HG02981 (cell line): Measurements from ENCODE around the gene ZCCHC7.
"Not testable (repeated sequence)": the region's sequence is repeated elsewhere in the genome, so short reads cannot be mapped to it uniquely, and the experiment has no call there.

Experiments used
- ATAC-seq: cut with Tn5 transposase; IDR thresholded peaks from one replicate; pipeline ENCODE4 v1.9.1; 2021; ENCODE audit warnings: mild to moderate bottlenecking, moderate library complexity; ENCODE audit not compliant: unreplicated experiment

ZCCHC7 gene

GRCh38 chr9:37290366-37290939 is 170.1 kb downstream of the ZCCHC7 start:
- ATAC-seq: no peak

- ATAC-seq: no peak
These were observed 170.6 kb downstream of the ZCCHC7 start for GRCh38 chr9:37290940-37291485.

GRCh38 chr9:37291612-37292238 is 171.4 kb downstream of the ZCCHC7 start:
- ATAC-seq: not testable (repeated sequence)

GRCh38 chr9:37292896-37293295 is 172.5 kb downstream of the ZCCHC7 start:
- no peak for ATAC-seq

DNA sequence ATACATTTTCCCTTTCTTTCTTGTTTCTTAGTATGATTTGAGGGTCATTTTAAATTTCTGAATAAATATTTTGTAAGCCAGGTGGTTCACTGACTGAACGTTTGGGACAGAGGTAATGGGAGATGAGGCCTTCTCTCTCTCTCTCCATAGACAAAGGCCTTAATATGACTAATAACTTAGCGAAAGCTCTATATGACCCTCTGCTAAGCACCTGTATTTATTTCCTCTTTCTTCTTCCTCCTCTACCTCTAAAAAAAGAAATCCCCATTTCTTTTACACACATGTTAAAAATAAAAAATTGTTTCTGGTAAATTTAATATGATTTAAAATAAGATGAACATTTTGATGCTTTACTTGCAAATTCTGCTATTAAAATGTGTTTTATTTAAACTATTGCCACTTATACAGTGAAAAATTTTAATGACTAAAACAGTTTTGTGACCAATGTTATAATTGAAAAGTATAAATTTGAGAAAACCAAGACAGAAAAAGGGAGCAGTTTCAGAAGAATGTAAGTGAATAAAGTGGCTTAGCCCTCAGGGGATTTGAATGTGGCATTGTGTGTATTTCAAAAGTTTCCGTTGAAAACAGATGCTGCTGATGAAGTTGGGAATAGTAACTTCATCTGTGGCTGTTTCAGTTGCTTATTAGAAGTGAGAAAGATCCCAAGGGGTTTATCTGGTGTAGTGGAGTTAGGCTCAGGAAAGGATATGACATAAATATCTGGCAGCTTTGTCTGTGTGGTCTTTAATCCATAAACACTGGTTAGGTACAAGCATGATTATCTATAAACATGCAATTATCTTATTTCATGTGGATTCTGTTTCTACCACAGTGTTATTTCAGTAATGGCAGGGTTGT is 173.5 kb downstream of the ZCCHC7 start:
- peak; percentile 58 for ATAC-seq

- ATAC-seq: no peak
These were observed 174.8 kb downstream of the ZCCHC7 start for GRCh38 chr9:37295178-37295577.

DNA sequence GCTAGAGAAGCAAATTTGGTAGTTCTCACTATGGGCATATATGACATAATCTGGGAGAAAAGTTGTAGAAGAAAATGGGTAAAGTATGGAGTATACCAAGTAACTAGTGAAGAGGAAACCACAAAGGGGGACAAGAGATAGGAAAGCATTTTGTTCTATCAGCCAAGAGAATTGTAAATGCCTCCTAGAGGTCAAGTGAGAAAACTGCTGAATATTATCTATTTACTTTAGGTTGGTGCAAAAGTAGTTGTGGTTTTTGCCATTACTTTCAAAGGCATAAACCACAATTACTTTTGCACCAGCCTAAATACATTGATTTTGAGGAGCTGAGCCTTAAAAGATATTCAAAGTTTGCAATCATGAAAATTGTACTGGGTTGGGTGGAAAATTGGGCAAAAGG is 175.4 kb downstream of the ZCCHC7 start:
- no peak for ATAC-seq

- no peak for ATAC-seq
These were observed 177.2 kb downstream of the ZCCHC7 start for GRCh38 chr9:37297592-37297991.

GRCh38 chr9:37300620-37301019 is 180.2 kb downstream of the ZCCHC7 start:
- no peak for ATAC-seq

DNA sequence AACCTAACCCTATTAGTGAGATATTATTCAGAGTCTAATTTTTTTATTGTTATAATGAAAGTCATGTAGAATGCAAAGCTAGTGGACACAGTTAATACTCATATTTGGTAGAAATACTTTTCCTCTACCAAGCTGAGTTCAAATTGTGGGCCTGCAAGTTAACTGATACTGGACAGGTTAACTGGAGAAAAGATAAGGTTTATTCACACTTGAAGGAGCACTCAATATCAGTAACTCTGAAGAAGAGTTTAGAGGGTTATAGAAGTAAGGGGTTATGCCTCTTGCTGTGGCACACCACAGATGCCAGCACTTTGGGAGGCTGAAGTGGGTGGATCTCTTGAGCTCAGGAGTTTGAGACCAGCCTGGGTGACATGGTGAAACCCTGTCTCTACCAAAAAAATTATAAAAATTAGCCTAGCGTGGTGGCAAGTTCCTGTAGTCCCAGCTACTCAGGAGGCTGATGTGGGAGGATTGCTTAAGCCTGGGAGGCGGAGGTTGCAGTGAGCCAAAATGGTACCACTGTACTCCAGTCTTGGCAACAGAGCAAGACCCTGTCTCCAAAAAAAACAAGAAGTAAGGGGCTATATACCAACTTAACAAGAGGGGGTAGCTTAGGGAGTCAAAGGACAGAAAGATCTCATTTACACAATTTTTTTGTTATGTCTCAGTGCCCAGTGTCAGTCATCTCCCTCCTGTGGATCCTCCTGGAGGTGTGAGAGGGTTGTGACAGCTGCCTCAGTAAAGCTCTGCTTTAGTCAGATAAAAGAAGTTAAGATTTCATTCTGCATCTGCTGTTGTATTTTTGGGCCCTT is 180.9 kb downstream of the ZCCHC7 start:
- ATAC-seq: no peak

DNA sequence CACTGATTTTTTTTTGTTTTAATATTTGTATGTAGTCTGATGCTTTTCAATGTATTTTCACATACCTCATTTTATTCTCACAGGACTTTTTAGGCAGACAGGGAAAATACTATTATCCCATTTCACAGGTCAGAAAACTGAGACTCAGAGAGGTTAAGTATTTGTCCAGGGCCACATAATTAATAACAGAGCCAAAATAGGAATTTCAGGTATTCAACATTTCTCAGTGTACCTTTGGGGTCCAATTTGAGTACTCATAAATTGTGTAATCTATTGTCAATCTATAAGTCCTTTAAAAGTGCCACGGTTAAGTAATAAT is 181.4 kb downstream of the ZCCHC7 start:
- ATAC-seq: no peak

- peak; percentile 90 for ATAC-seq
These were observed 181.9 kb downstream of the ZCCHC7 start for GRCh38 chr9:37302277-37302676.

DNA sequence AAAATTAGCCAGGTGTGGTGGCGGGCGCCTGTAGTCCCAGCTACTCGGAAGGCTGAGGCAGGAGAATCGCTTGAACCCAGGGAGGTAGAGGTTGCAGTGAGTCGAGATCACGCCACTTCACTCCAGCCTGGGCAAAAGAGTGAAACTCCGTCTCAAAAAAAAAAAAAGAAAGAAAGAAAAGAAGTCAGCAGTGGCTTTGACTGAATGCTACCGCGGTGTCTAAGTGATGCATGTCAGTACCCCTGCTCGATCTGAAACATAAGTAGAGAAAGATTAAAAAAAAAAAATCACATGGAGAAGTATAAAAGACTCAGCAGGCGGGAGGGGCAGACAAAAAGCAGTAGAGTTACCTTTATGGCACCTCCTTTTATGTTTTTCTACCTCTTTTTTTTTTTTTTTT is 182.9 kb downstream of the ZCCHC7 start:
- ATAC-seq: not testable (repeated sequence)

DNA sequence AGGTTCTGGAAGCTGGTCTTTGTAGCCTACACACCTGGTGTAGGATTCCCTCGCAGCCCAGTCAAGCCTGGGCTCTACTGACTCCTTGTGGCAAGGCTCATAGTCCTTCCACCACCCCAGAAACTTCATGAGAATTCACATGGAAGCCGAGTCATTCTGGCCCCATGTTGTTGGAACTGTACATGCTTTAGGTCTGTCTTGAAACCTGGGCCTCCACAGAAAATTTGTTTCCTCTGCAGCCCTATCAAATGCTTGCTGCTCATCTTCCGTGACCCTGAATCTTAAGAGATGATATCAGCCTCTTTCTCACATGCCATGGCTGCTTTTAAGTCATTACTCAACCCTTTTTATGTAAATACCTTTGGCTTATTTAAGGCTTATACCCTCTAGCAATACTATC is 188.8 kb downstream of the ZCCHC7 start:
- ATAC-seq: peak; percentile 48

DNA sequence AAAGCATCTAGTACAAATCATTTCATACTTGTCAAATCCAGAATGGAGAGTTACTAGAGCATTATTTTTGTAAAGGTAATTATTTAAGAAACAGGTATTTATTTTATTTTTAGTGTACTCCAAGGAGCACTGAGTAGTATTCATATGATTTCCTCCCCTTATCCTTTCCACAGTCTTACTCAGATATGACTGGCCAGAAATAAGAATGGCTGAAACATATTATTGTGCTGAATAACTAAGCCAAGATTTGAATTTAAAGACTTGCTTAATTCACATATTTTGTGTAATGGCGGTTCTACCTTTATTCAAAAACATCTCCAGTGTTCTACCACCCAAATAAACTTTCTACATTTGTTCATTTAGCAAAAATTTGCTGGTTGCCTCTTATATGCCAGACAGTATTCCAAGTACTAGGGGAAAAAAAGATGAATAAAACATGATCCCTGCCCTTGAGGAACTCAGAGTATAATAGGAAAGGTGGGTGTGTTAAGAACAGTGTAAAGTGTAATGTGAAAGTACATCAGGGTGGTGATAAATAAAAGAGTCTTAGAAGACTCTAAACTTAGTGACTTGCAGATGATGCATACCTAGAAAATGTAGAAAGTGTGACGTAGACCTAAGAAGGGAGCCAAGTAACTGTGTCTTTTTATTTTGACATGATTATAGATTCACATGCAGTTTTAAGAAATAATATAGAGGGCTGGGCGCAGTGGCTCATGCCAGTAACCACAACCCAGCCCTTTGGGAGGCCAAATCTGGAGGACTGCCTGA is 191.7 kb downstream of the ZCCHC7 start:
- ATAC-seq: no peak

DNA sequence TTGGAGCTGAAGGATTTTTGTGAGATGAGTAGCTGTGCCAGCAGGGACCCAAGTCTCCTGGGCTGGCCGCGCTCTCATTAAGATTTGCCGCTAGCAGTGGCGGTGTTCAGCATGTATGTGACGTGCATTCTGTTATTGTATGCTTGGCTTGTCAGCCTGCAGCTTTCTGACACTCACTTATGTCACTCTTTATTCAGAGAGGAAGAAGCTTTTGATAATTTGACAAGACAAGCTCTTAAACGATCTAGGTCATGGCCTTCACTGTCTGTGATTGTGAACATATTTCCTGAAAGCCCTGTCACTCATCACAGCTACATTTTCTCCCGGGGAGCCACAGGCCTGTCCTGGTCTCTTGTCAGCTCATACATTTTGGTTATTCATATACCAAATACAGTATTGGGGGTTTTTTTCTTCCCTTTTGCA is 203.9 kb downstream of the ZCCHC7 start:
- peak; percentile 64 for ATAC-seq

GRCh38 chr9:37324691-37325490 is 204.5 kb downstream of the ZCCHC7 start:
- no peak for ATAC-seq

DNA sequence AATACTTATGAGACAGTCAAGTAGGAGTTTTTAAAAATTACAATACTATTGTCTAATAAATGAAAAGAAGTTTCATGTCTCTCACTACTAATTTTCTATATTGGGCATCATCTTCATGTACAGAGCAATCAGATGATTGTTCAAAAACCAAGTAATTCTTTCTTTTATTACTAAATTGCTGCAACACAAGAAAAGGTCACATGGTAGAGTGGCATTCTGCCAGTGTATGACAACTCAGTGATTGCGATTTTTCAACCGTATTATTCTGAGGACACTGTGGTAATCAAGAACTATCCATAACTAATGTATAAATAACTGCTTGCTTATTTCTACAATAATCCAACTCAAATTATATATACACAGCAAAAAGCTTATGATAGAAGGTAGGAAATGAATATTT is 205.4 kb downstream of the ZCCHC7 start:
- no peak for ATAC-seq

GRCh38 chr9:37327553-37327952 is 207.2 kb downstream of the ZCCHC7 start:
- no peak for ATAC-seq
